Measurements from ENCODE around the gene GEMIN4.
A peak's percentile ranks its signal among the peaks of the same experiment; 100 is the strongest.

Gene GEMIN4

GRCh38 chr17:795721-796120, 43.7 kb upstream of the GEMIN4 start (continued):
- TF ChIP-seq ZIC2 (tag by site-specific recombination; IDR thresholded peaks at IDR 0.05), result no peak
- no peak for TF ChIP-seq ZNF2 (tag by site-specific recombination; IDR thresholded peaks at IDR 0.05)
- TF ChIP-seq ZNF658 (tag by site-specific recombination; IDR thresholded peaks at IDR 0.05), result no peak
- no peak for TF ChIP-seq ZNF449 (tag by site-specific recombination; IDR thresholded peaks at IDR 0.05)
- no peak for TF ChIP-seq ZNF280D (tag by site-specific recombination; IDR thresholded peaks at IDR 0.05)
- no peak for TF ChIP-seq ZNF558 (tag by site-specific recombination; IDR thresholded peaks at IDR 0.05)
- no peak for TF ChIP-seq ZNF518A (tag by site-specific recombination; conservative IDR thresholded peaks at IDR 0.05; ENCODE audit: low read depth)
- TF ChIP-seq ZSCAN23 (tag by site-specific recombination; IDR thresholded peaks at IDR 0.05), result no peak
- TF ChIP-seq OSR2 (tag by site-specific recombination; IDR thresholded peaks at IDR 0.05), result no peak

GRCh38 chr17:795276-795675, 43.2 kb upstream of the GEMIN4 start:
- H3K36me3 ChIP-seq (ENCODE audit: control insufficient read depth in 2 of 2, insufficient read depth in 1 of 2, low read length in 2 of 2), result peaks cover 0 to 31% of the 10 kb centered on the region in 2 experiments
- no peak overlapping the region for H3K27ac ChIP-seq (ENCODE audit: extremely low read depth, low read depth, low read length)
- H3K9me3 ChIP-seq (ENCODE audit: control insufficient read depth, insufficient read depth, low read depth, low read length), result no peaks in the 10 kb centered on the region
- POLR2A ChIA-PET, result interaction anchor here (0.6 to 5.9 kb wide), 4 partner anchors 14 to 201 kb away, joined by 3 to 33 read pairs (median 4); partner anchors contain the start of genes GLOD4, MRM3, NXN and TIMM22
- TF ChIP-seq ZEB2 (tag by site-specific recombination; IDR thresholded peaks at IDR 0.05), result no peak
- H3K4me1 ChIP-seq (ENCODE audit: control insufficient read depth, insufficient read depth, low read length), result no peaks in the 10 kb centered on the region
- CTCF ChIA-PET, result interaction anchor here (0.5 to 11.0 kb wide), 21 partner anchors 8 to 723 kb away, joined by 3 to 173 read pairs (median 3); partner anchors contain the start of genes NXN and TIMM22
- H3K4me3 ChIP-seq (ENCODE audit: low read depth, low read length), result no peak overlapping the region

- Histone ChIP-seq H3K4me3 (ENCODE audit: low read depth, low read length) (no peak overlapping the region), H3K36me3 (ENCODE audit: control insufficient read depth in 2 of 2, insufficient read depth in 1 of 2, low read length in 2 of 2) (peaks cover 0 to 35% of the 10 kb centered on the region in 2 experiments), H3K4me1 (ENCODE audit: control insufficient read depth, insufficient read depth, low read length) (no peaks in the 10 kb centered on the region), H3K9me3 (ENCODE audit: control insufficient read depth, insufficient read depth, low read depth, low read length) (no peaks in the 10 kb centered on the region), H3K27ac (ENCODE audit: extremely low read depth, low read depth, low read length) (no peak overlapping the region)
- ChIA-PET CTCF (interaction anchor here (0.5 to 11.0 kb wide), 17 partner anchors 8 to 724 kb away, joined by 3 to 173 read pairs (median 3); partner anchors contain the start of genes NXN and TIMM22), POLR2A (interaction anchor here (0.6 to 5.9 kb wide), 5 partner anchors 13 to 202 kb away, joined by 3 to 33 read pairs (median 4); partner anchors contain the start of genes GLOD4, MRM3, NXN and TIMM22)
- TF ChIP-seq KLF7 (tag by site-specific recombination; IDR thresholded peaks at IDR 0.05; ENCODE audit: borderline replicate concordance) (0 out of 2 replicates have a peak, but pooled peaks have one; percentile 15), ZNF449 (tag by site-specific recombination; IDR thresholded peaks at IDR 0.05) (peak; percentile 62; the same call in 1 of the 2 replicates), KLF17 (tag by site-specific recombination; IDR thresholded peaks at IDR 0.05) (0 out of 2 replicates have a peak, but pooled peaks have one; percentile 52), ZNF692 (tag by site-specific recombination; IDR thresholded peaks at IDR 0.05) (no peak), ZNF654 (tag by site-specific recombination; IDR thresholded peaks at IDR 0.05; ENCODE audit: low read depth) (peak; percentile 92), ZNF529 (tag by site-specific recombination; IDR thresholded peaks at IDR 0.05; ENCODE audit: insufficient replicate concordance) (no peak), KLF9 (tag by site-specific recombination; IDR thresholded peaks at IDR 0.05; ENCODE audit: low read depth) (peak; percentile 70)
Measured at GRCh38 chr17:794876-795275, 42.8 kb upstream of the GEMIN4 start.
